Measurements from ENCODE around the gene ANKRD28.

DNA sequence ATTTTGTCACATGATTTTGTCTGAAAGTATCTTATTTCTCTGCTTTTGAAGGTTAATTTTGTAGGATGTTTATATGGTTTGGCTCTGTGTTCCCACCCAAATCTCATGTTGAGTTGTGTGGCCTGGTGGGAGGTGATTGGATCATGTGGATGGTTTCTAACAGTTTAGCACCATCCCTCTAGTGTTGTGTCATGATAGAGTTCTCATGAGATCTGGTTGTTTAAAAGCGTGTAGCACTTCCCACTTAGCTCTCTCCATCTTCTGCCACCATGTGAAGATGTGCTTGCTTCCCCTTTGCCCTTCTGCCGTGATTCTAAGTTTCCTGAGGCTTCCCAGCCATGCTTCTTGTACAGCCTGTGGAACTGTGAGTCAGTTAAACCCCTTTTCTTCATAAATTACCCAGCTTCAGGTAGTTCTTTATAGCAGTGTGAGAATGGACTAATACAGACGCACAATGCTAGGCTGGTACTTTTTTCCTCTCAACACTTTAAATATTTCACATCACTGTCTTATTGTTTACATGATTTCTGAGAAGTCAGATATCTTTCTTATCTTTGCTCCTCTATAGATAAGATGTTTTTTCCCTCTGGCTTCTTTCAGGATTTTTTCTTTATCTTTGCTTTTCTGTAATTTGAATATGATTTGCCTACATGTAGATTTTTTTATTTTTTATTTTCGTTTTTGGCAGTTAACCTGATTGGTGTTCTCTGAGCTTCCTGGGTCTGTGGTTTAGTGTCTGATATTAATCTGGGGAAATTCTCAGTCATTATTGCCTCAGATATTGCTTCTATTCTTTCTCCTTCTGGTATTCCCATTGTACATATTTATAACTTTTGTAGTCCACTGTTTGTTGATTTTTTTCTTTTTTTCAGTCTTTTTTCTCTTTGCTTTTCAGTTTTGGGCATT is 174.0 kb downstream of the ANKRD28 start:
- TF ChIP-seq, protein P1, sequence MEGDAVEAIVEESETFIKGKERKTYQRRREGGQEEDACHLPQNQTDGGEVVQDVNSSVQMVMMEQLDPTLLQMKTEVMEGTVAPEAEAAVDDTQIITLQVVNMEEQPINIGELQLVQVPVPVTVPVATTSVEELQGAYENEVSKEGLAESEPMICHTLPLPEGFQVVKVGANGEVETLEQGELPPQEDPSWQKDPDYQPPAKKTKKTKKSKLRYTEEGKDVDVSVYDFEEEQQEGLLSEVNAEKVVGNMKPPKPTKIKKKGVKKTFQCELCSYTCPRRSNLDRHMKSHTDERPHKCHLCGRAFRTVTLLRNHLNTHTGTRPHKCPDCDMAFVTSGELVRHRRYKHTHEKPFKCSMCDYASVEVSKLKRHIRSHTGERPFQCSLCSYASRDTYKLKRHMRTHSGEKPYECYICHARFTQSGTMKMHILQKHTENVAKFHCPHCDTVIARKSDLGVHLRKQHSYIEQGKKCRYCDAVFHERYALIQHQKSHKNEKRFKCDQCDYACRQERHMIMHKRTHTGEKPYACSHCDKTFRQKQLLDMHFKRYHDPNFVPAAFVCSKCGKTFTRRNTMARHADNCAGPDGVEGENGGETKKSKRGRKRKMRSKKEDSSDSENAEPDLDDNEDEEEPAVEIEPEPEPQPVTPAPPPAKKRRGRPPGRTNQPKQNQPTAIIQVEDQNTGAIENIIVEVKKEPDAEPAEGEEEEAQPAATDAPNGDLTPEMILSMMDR (IDR thresholded peaks at IDR 0.05) = no peak
- no peak for TF ChIP-seq POLR2A (IDR thresholded peaks at IDR 0.05)
